Measurements from ENCODE around the gene MAP3K14.
A peak's percentile ranks its signal among the peaks of the same experiment; 100 is the strongest.
"Not testable (repeated sequence)": the region's sequence is repeated elsewhere in the genome, so short reads cannot be mapped to it uniquely, and the experiment has no call there.

MAP3K14 gene

GRCh38 chr17:45308016-45308365 lies 8.8 kb downstream of the MAP3K14 start:
- 92 to 97% methylated on average over 6 of the region's 6 CpGs for WGBS, 2 experiments (ENCODE audit: insufficient coverage in 2 of 2)
- no peaks in the 10 kb centered on the region for H3K9me3 ChIP-seq (ENCODE audit: control insufficient read depth, low read length)
- H3K4me1 ChIP-seq (ENCODE audit: control insufficient read depth, insufficient read depth, low read length, poor library complexity, severe bottlenecking), result peaks cover 8% of the 10 kb centered on the region
- no peak overlapping the region for H3K4me3 ChIP-seq (ENCODE audit: extremely low read depth, insufficient read depth, low read length, poor library complexity, severe bottlenecking)
- H3K36me3 ChIP-seq (ENCODE audit: control insufficient read depth, insufficient read depth, low read length), result peaks cover 42% of the 10 kb centered on the region
- no peak overlapping the region for H3K27ac ChIP-seq (ENCODE audit: low read depth, low read length, severe bottlenecking)

GRCh38 chr17:45307290-45308015 lies 9.4 kb downstream of the MAP3K14 start:
- Histone ChIP-seq H3K9me3 (ENCODE audit: control insufficient read depth, low read length) (no peaks in the 10 kb centered on the region), H3K4me1 (ENCODE audit: control insufficient read depth, insufficient read depth, low read length, poor library complexity, severe bottlenecking) (peaks cover 11% of the 10 kb centered on the region), H3K4me3 (ENCODE audit: extremely low read depth, insufficient read depth, low read length, poor library complexity, severe bottlenecking) (no peak overlapping the region), H3K36me3 (ENCODE audit: control insufficient read depth, insufficient read depth, low read length) (peaks cover 42% of the 10 kb centered on the region), H3K27ac (ENCODE audit: low read depth, low read length, severe bottlenecking) (no peak overlapping the region)
- 90 to 100% methylated on average over 7 of the region's 9 CpGs for WGBS, 2 experiments (ENCODE audit: insufficient coverage in 2 of 2)

GRCh38 chr17:45306623-45307022 lies 10.2 kb downstream of the MAP3K14 start:
- Histone ChIP-seq H3K36me3 (ENCODE audit: control insufficient read depth, insufficient read depth, low read length) (peaks cover 40% of the 10 kb centered on the region), H3K27ac (ENCODE audit: low read depth, low read length, severe bottlenecking) (no peak overlapping the region), H3K4me3 (ENCODE audit: extremely low read depth, insufficient read depth, low read length, poor library complexity, severe bottlenecking) (no peak overlapping the region), H3K4me1 (ENCODE audit: control insufficient read depth, insufficient read depth, low read length, poor library complexity, severe bottlenecking) (peaks cover 14% of the 10 kb centered on the region), H3K9me3 (ENCODE audit: control insufficient read depth, low read length) (no peaks in the 10 kb centered on the region)
- WGBS, 2 experiments (ENCODE audit: insufficient coverage in 2 of 2), result 90 to 100% methylated on average over 1 to 2 of the region's 5 CpGs

DNA sequence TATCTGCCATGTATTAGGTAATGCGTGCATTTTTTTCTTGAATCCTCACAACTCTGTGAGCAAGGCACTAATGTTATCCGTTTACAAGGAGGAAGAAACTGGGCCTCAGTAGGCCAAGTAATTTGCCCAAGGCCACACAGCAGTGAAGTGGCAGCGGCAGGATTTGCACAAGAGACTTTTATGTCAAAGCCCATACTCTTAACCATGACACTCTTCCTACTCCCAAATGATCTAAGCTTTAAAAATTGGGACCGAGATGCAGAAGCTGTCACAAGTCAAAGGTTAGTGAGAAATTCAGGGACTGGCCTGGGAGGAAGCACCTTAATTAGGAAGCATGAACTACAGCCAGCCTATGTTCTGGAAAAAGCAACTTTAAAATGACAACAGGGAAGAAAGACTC lies 10.7 kb downstream of the MAP3K14 start:
- Histone ChIP-seq H3K36me3 (ENCODE audit: control insufficient read depth, insufficient read depth, low read length) (peaks cover 35% of the 10 kb centered on the region), H3K9me3 (ENCODE audit: control insufficient read depth, low read length) (no peaks in the 10 kb centered on the region), H3K4me3 (ENCODE audit: extremely low read depth, insufficient read depth, low read length, poor library complexity, severe bottlenecking) (no peak overlapping the region), H3K27ac (ENCODE audit: low read depth, low read length, severe bottlenecking) (no peak overlapping the region), H3K4me1 (ENCODE audit: control insufficient read depth, insufficient read depth, low read length, poor library complexity, severe bottlenecking) (peaks cover 14% of the 10 kb centered on the region)
- WGBS, 2 experiments (ENCODE audit: insufficient coverage in 2 of 2), result 90 to 100% methylated on average over 2 to 4 of the region's 4 CpGs

DNA sequence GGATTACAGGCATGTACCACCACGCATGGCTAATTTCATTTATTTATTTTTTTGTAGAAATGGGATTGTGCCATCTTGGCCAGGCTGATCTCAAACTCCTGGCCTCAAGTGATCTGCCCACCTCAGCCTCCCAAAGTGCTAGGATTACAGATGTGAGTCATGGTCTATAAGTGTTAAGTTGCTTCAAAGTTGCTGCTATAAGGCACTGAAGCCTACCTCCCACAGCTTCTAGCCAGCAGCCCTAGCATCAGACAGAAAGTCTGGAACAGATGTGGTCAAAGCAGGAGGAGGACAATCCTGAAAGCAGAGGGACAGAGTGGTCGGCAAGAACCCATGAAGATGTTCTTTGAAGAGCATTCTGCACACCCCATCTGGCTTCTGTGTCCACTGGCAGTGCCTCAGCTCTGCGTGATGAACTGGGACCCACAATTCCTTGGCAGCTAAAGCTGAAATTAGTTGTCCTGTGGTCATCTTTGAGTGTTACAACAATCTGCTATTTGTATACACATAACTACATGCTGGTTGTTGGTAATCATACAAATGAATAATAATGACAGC lies 11.2 kb downstream of the MAP3K14 start:
- Histone ChIP-seq H3K9me3 (ENCODE audit: control insufficient read depth, low read length) (no peaks in the 10 kb centered on the region), H3K4me3 (ENCODE audit: extremely low read depth, insufficient read depth, low read length, poor library complexity, severe bottlenecking) (no peak overlapping the region), H3K4me1 (ENCODE audit: control insufficient read depth, insufficient read depth, low read length, poor library complexity, severe bottlenecking) (peaks cover 14% of the 10 kb centered on the region), H3K36me3 (ENCODE audit: control insufficient read depth, insufficient read depth, low read length) (peaks cover 30% of the 10 kb centered on the region), H3K27ac (ENCODE audit: low read depth, low read length, severe bottlenecking) (no peak overlapping the region)
- WGBS, 2 experiments (ENCODE audit: insufficient coverage in 2 of 2), result 94 to 100% methylated on average over 2 of the region's 3 CpGs

DNA sequence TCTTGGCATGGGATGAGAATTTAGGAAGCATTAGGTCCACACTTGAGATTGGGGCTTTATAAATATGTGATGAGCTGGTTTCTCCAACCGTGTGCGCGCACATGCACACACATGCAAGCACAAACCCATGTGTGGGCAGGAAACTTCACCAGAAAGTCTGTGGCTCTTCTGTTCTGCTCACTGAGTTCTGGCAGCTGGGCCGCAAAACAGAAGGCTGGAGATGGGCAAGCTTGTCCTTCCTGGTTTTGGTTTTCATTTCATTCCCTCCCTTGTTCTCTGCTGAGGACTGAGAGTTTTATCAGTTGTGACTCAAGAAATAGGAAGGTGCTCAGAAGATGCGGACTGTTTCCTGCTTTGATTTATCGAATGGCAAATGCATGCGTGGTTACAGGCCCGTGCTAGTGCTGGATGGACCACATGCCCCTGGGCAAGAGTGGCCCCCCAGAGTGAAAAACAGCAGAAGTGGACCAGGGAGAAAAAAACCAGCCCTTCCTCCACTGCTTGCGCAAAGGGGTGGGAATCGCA lies 14.1 kb downstream of the MAP3K14 start:
- 93 to 97% methylated on average over 7 to 8 of the region's 10 CpGs for WGBS, 2 experiments (ENCODE audit: insufficient coverage in 2 of 2)
- H3K27ac ChIP-seq (ENCODE audit: low read depth, low read length, severe bottlenecking), result peak overlapping the region; percentile 30

DNA sequence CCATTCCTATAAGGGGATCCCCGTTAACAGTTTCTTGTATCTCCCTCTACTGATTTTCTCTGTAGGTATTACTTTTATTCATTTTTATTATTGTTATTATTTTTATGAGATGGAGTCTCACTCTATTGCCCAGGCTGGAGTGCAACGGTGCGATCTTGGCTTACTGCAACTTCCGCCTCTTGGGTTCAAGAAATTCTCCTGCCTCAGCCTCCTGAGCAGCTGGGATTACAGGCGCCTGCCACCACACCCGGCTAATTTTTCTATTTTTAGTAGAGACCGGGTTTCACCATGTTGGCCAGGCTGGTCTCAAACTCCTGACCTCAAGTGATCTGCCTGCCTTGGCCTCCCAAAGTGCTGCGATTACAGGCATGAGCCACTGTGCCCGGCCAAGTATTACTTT lies 14.6 kb downstream of the MAP3K14 start:
- WGBS, 2 experiments (ENCODE audit: insufficient coverage in 2 of 2), result 100% methylated on average over 6 to 7 of the region's 9 CpGs
- Histone ChIP-seq H3K36me3 (ENCODE audit: control insufficient read depth, insufficient read depth, low read length) (peaks cover 18% of the 10 kb centered on the region), H3K4me1 (ENCODE audit: control insufficient read depth, insufficient read depth, low read length, poor library complexity, severe bottlenecking) (peaks cover 20% of the 10 kb centered on the region)
- not testable (repeated sequence) for H3K9me3 ChIP-seq (ENCODE audit: control insufficient read depth, low read length); H3K4me3 ChIP-seq (ENCODE audit: extremely low read depth, insufficient read depth, low read length, poor library complexity, severe bottlenecking); H3K27ac ChIP-seq (ENCODE audit: low read depth, low read length, severe bottlenecking)

More for the DNA sequence above, 14.1 kb downstream of the MAP3K14 start:
- Histone ChIP-seq H3K36me3 (ENCODE audit: control insufficient read depth, insufficient read depth, low read length) (peaks cover 14% of the 10 kb centered on the region), H3K9me3 (ENCODE audit: control insufficient read depth, low read length) (no peaks in the 10 kb centered on the region), H3K4me1 (ENCODE audit: control insufficient read depth, insufficient read depth, low read length, poor library complexity, severe bottlenecking) (peaks cover 20% of the 10 kb centered on the region), H3K4me3 (ENCODE audit: extremely low read depth, insufficient read depth, low read length, poor library complexity, severe bottlenecking) (no peak overlapping the region)

DNA sequence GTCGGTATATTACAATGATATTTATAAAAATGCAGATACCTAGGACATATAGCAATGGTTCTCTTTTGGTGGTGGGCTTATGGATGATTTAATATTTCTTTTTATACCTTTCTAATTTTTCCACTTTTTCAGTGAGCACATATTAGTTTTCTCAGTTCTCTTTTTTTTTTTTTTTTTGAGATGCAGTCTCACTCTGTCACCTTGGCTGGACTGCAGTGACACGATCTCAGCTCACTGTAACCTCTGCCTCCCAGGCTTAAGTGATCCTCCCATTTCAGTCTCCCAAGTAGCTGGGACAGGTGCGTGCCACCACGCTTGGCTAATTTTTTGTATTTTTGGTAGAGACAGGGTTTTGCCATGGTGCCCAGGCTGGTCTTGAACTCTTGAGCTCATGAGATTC lies 15.1 kb downstream of the MAP3K14 start:
- WGBS, 2 experiments (ENCODE audit: insufficient coverage in 2 of 2), result 92 to 100% methylated on average over 2 of the region's 4 CpGs
- Histone ChIP-seq H3K27ac (ENCODE audit: low read depth, low read length, severe bottlenecking) (no peak overlapping the region), H3K4me3 (ENCODE audit: extremely low read depth, insufficient read depth, low read length, poor library complexity, severe bottlenecking) (no peak overlapping the region), H3K36me3 (ENCODE audit: control insufficient read depth, insufficient read depth, low read length) (peaks cover 23% of the 10 kb centered on the region), H3K9me3 (ENCODE audit: control insufficient read depth, low read length) (no peaks in the 10 kb centered on the region), H3K4me1 (ENCODE audit: control insufficient read depth, insufficient read depth, low read length, poor library complexity, severe bottlenecking) (peaks cover 20% of the 10 kb centered on the region)

DNA sequence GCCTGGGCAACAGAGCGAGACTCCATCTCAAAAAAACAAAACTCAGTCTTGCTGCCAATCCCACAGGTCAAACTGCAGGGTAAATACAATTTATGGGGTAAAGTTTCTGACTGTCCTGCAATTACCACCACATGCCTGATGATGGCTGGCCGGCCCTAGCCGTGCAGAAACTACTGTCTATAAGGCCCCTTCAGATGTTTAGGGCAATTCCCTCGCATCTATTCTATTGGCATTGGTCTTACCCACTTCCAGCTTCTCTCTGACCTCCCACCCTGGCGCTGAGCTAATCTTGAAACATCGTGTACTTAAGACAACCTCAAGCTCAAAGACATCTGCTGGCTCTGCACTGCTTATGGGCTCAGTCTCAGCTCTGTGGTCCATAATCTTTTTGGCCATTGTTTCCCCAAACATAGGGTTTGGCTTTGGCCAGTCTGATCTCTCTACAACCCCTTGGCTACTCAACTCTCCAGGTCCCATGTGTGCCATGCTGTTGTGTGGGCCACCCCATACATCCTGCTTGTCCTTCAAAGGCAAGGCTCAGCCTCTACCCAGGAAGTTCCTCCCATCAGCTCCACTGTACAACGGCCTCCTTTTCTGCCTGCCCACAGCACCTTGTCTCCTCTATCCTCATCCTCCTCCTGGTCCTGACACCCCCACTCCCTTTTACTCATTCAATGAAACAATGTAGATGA lies 16.6 kb downstream of the MAP3K14 start:
- H3K9me3 ChIP-seq (ENCODE audit: control insufficient read depth, low read length), result no peaks in the 10 kb centered on the region
- H3K36me3 ChIP-seq (ENCODE audit: control insufficient read depth, insufficient read depth, low read length), result peaks cover 23% of the 10 kb centered on the region
- H3K4me1 ChIP-seq (ENCODE audit: control insufficient read depth, insufficient read depth, low read length, poor library complexity, severe bottlenecking), result peaks cover 24% of the 10 kb centered on the region
- H3K4me3 ChIP-seq (ENCODE audit: extremely low read depth, insufficient read depth, low read length, poor library complexity, severe bottlenecking), result no peak overlapping the region
- H3K27ac ChIP-seq (ENCODE audit: low read depth, low read length, severe bottlenecking), result no peak overlapping the region
- 94 to 95% methylated on average over 6 of the region's 7 CpGs for WGBS, 2 experiments (ENCODE audit: insufficient coverage in 2 of 2)

DNA sequence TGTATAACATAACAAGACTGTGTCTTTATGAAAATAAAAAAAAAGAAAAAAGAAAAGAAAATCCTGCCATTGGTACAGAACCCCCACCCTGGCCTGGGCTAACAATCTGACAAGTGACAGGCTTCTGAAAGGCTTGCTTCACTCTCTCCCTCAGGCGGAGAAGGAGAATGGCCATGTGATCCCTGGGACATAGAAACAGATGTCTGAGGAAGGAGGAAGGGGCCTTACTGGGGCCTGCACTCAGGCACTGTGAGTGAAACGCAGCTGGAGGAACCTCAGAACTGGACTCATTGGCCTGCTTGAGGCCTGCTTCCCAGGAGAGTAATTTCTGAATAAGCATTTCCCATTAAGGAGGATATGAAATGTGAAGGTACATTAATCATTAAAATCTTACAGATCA lies 17.5 kb downstream of the MAP3K14 start:
- H3K27ac ChIP-seq (ENCODE audit: low read depth, low read length, severe bottlenecking), result no peak overlapping the region
- peaks cover 24% of the 10 kb centered on the region for H3K4me1 ChIP-seq (ENCODE audit: control insufficient read depth, insufficient read depth, low read length, poor library complexity, severe bottlenecking)
- no peak overlapping the region for H3K4me3 ChIP-seq (ENCODE audit: extremely low read depth, insufficient read depth, low read length, poor library complexity, severe bottlenecking)
- H3K36me3 ChIP-seq (ENCODE audit: control insufficient read depth, insufficient read depth, low read length), result peaks cover 23% of the 10 kb centered on the region
- WGBS, 2 experiments (ENCODE audit: insufficient coverage in 2 of 2), result 80% methylated on average over 1 of the region's 2 CpGs; no CpG with 5 or more reads in 1 of the 2 experiments
- no peaks in the 10 kb centered on the region for H3K9me3 ChIP-seq (ENCODE audit: control insufficient read depth, low read length)
